ENCODE data around the gene ARHGEF4.

ARHGEF4 gene

GRCh38 chr2:130928385-130928784 is 91.7 kb downstream of the ARHGEF4 start:
- Histone ChIP-seq H3K27ac (no peak overlapping the region), H3K4me3 (no peak overlapping the region), H3K36me3 (ENCODE audit: insufficient read depth, low read length) (no peaks in the 10 kb centered on the region), H3K9me3 (ENCODE audit: low read depth, low read length) (no peaks in the 10 kb centered on the region), H3K9ac (ENCODE audit: insufficient read length) (no peak overlapping the region)
- DNase-seq (ENCODE audit: low read depth, low spot score), result no peak
- TF ChIP-seq POLR2AphosphoS5 (IDR thresholded peaks at IDR 0.05; ENCODE audit: borderline replicate concordance, low read depth, low read length) (no peak), EZH2 (IDR thresholded peaks at IDR 0.05) (no peak), FOXP2 (optimal IDR thresholded peaks at IDR 0.05; ENCODE audit: control extremely low read depth, extremely low read length, insufficient read depth) (no peak)

GRCh38 chr2:130930740-130931659 is 94.3 kb downstream of the ARHGEF4 start:
- no peak overlapping the region for H3K9ac ChIP-seq (ENCODE audit: insufficient read length)
- no peak for TF ChIP-seq POLR2AphosphoS5 (IDR thresholded peaks at IDR 0.05; ENCODE audit: borderline replicate concordance, low read depth, low read length)
- no peak for TF ChIP-seq FOXP2 (optimal IDR thresholded peaks at IDR 0.05; ENCODE audit: control extremely low read depth, extremely low read length, insufficient read depth)
- no peak for TF ChIP-seq EZH2 (IDR thresholded peaks at IDR 0.05)
- DNase-seq (ENCODE audit: low read depth, low spot score), result no peak
- H3K36me3 ChIP-seq (ENCODE audit: insufficient read depth, low read length), result no peaks in the 10 kb centered on the region
- H3K27ac ChIP-seq, result no peak overlapping the region
- H3K4me3 ChIP-seq, result no peak overlapping the region
- H3K9me3 ChIP-seq (ENCODE audit: low read depth, low read length), result no peaks in the 10 kb centered on the region

- Histone ChIP-seq H3K4me3 (no peak overlapping the region), H3K9me3 (ENCODE audit: low read depth, low read length) (no peaks in the 10 kb centered on the region), H3K36me3 (ENCODE audit: insufficient read depth, low read length) (no peaks in the 10 kb centered on the region), H3K9ac (ENCODE audit: insufficient read length) (no peak overlapping the region), H3K27ac (no peak overlapping the region)
- DNase-seq (ENCODE audit: low read depth, low spot score), result no peak
- no peak for TF ChIP-seq POLR2AphosphoS5 (IDR thresholded peaks at IDR 0.05; ENCODE audit: borderline replicate concordance, low read depth, low read length)
- no peak for TF ChIP-seq FOXP2 (optimal IDR thresholded peaks at IDR 0.05; ENCODE audit: control extremely low read depth, extremely low read length, insufficient read depth)
- TF ChIP-seq EZH2 (IDR thresholded peaks at IDR 0.05), result no peak
These were observed 96.8 kb downstream of the ARHGEF4 start for GRCh38 chr2:130933501-130933900.

GRCh38 chr2:130936451-130936850 is 99.7 kb downstream of the ARHGEF4 start:
- no peak overlapping the region for H3K27ac ChIP-seq
- H3K36me3 ChIP-seq (ENCODE audit: insufficient read depth, low read length), result no peaks in the 10 kb centered on the region

GRCh38 chr2:130947967-130948366 is 111.3 kb downstream of the ARHGEF4 start:
- Histone ChIP-seq H3K9me3 (ENCODE audit: low read depth, low read length) (no peaks in the 10 kb centered on the region), H3K27ac (no peak overlapping the region), H3K9ac (ENCODE audit: insufficient read length) (no peak overlapping the region), H3K4me3 (no peak overlapping the region), H3K36me3 (ENCODE audit: insufficient read depth, low read length) (no peaks in the 10 kb centered on the region)
- no peak for TF ChIP-seq POLR2AphosphoS5 (IDR thresholded peaks at IDR 0.05; ENCODE audit: borderline replicate concordance, low read depth, low read length)
- no peak for TF ChIP-seq EZH2 (IDR thresholded peaks at IDR 0.05)
- TF ChIP-seq FOXP2 (optimal IDR thresholded peaks at IDR 0.05; ENCODE audit: control extremely low read depth, extremely low read length, insufficient read depth), result no peak
- no peak for DNase-seq (ENCODE audit: low read depth, low spot score)

More at GRCh38 chr2:130936451-130936850, 99.7 kb downstream of the ARHGEF4 start:
- no peak for TF ChIP-seq EZH2 (IDR thresholded peaks at IDR 0.05)
- no peak for TF ChIP-seq POLR2AphosphoS5 (IDR thresholded peaks at IDR 0.05; ENCODE audit: borderline replicate concordance, low read depth, low read length)
- TF ChIP-seq FOXP2 (optimal IDR thresholded peaks at IDR 0.05; ENCODE audit: control extremely low read depth, extremely low read length, insufficient read depth), result no peak
- no peak overlapping the region for H3K9ac ChIP-seq (ENCODE audit: insufficient read length)
- DNase-seq (ENCODE audit: low read depth, low spot score), result no peak
- no peaks in the 10 kb centered on the region for H3K9me3 ChIP-seq (ENCODE audit: low read depth, low read length)
- H3K4me3 ChIP-seq, result no peak overlapping the region

GRCh38 chr2:130949954-130950353 is 113.2 kb downstream of the ARHGEF4 start:
- Histone ChIP-seq H3K9me3 (ENCODE audit: low read depth, low read length) (no peaks in the 10 kb centered on the region), H3K9ac (ENCODE audit: insufficient read length) (no peak overlapping the region), H3K36me3 (ENCODE audit: insufficient read depth, low read length) (no peaks in the 10 kb centered on the region), H3K4me3 (no peak overlapping the region), H3K27ac (no peak overlapping the region)
- DNase-seq (ENCODE audit: low read depth, low spot score), result no peak
- no peak for TF ChIP-seq POLR2AphosphoS5 (IDR thresholded peaks at IDR 0.05; ENCODE audit: borderline replicate concordance, low read depth, low read length)
- TF ChIP-seq FOXP2 (optimal IDR thresholded peaks at IDR 0.05; ENCODE audit: control extremely low read depth, extremely low read length, insufficient read depth), result no peak
- TF ChIP-seq EZH2 (IDR thresholded peaks at IDR 0.05), result no peak

GRCh38 chr2:130951018-130951417 is 114.3 kb downstream of the ARHGEF4 start:
- Histone ChIP-seq H3K36me3 (ENCODE audit: insufficient read depth, low read length) (no peaks in the 10 kb centered on the region), H3K9me3 (ENCODE audit: low read depth, low read length) (no peaks in the 10 kb centered on the region), H3K27ac (no peak overlapping the region), H3K9ac (ENCODE audit: insufficient read length) (no peak overlapping the region), H3K4me3 (no peak overlapping the region)
- no peak for DNase-seq (ENCODE audit: low read depth, low spot score)
- TF ChIP-seq POLR2AphosphoS5 (IDR thresholded peaks at IDR 0.05; ENCODE audit: borderline replicate concordance, low read depth, low read length), result no peak
- no peak for TF ChIP-seq FOXP2 (optimal IDR thresholded peaks at IDR 0.05; ENCODE audit: control extremely low read depth, extremely low read length, insufficient read depth)
- no peak for TF ChIP-seq EZH2 (IDR thresholded peaks at IDR 0.05)

- no peak for DNase-seq (ENCODE audit: low read depth, low spot score)
- no peak overlapping the region for H3K27ac ChIP-seq
- no peaks in the 10 kb centered on the region for H3K36me3 ChIP-seq (ENCODE audit: insufficient read depth, low read length)
- H3K9ac ChIP-seq (ENCODE audit: insufficient read length), result no peak overlapping the region
- TF ChIP-seq EZH2 (IDR thresholded peaks at IDR 0.05) (no peak), POLR2AphosphoS5 (IDR thresholded peaks at IDR 0.05; ENCODE audit: borderline replicate concordance, low read depth, low read length) (no peak), FOXP2 (optimal IDR thresholded peaks at IDR 0.05; ENCODE audit: control extremely low read depth, extremely low read length, insufficient read depth) (no peak)
- no peak overlapping the region for H3K4me3 ChIP-seq
- H3K9me3 ChIP-seq (ENCODE audit: low read depth, low read length), result no peaks in the 10 kb centered on the region
These were observed 118.2 kb downstream of the ARHGEF4 start for GRCh38 chr2:130954873-130955272.

All from SK-N-MC (cell line).